Measurements from ENCODE around the gene TMEM225B.
A peak's percentile ranks its signal among the peaks of the same experiment; 100 is the strongest.

Gene TMEM225B

DNA sequence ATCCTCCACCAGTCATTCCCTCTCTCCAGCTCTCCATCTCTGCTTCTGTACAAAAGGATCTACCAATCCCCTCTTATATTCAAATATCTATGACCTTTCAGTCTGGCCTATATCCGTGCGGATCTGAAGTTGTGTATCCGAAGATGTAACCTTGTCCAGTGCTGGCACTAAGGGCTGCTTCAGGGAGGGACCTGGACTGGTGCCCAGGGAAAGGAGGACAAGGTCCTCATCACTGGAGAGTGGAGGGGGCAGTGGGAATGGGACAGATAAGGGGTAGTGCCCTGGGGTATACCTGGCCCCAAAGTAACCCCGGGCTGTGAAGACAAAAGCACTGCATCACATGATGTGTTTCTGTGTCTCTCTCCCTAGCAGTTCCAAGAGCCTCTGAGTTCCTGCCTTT lies 1.8 kb downstream of the TMEM225B start:
- TF ChIP-seq ZFP3 (CRISPR knock-in tag; IDR thresholded peaks at IDR 0.05) (no peak), ZFP30 (CRISPR knock-in tag; IDR thresholded peaks at IDR 0.05) (no peak)
- TF ChIP-seq, protein P1, sequence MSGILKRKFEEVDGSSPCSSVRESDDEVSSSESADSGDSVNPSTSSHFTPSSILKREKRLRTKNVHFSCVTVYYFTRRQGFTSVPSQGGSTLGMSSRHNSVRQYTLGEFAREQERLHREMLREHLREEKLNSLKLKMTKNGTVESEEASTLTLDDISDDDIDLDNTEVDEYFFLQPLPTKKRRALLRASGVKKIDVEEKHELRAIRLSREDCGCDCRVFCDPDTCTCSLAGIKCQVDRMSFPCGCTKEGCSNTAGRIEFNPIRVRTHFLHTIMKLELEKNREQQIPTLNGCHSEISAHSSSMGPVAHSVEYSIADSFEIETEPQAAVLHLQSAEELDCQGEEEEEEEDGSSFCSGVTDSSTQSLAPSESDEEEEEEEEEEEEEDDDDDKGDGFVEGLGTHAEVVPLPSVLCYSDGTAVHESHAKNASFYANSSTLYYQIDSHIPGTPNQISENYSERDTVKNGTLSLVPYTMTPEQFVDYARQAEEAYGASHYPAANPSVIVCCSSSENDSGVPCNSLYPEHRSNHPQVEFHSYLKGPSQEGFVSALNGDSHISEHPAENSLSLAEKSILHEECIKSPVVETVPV (CRISPR knock-in tag; IDR thresholded peaks at IDR 0.05): no peak
- ATAC-seq: no peak

DNA sequence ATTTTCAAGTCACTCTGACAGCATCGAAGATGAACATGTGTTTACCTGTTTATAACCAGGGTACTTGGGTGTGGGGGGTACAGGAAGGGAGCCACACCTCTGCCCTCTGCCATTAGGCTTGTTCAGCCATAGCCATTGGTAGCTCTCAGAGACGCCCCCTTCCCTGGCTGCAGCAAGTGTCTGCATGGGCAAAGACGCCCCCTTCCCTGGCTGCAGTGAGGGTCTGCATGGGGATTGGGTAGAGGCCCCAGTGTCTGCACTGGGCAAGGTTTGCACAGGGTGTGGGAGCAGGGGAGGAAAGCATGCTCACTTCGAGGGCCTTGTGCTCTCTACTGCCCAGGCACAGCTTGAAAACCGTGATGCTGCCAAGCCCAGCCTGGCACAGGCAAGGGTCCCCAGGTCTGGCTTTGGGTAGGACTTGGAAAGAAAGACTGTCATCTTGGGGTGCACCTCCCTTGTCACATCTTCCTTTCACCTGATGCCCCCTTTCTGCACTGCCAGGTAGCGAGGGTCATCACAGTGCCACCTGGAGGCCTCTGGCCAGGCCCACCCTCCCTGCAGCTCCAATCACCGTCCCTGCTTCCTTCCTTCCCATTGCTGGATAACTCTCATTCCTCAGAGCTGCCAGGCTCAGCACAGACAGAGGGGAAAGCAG lies 3.7 kb downstream of the TMEM225B start:
- TF ChIP-seq ESRRG (CRISPR knock-in tag; IDR thresholded peaks at IDR 0.05): no peak
- TF ChIP-seq OSR1 (CRISPR knock-in tag; IDR thresholded peaks at IDR 0.05): no peak
- TF ChIP-seq CSDC2 (CRISPR knock-in tag; IDR thresholded peaks at IDR 0.05): no peak
- TF ChIP-seq ZNF8 (CRISPR knock-in tag; IDR thresholded peaks at IDR 0.05): no peak
- no peak for TF ChIP-seq ARNTL (CRISPR knock-in tag; IDR thresholded peaks at IDR 0.05; ENCODE audit: borderline replicate concordance, low read depth)
- TF ChIP-seq, protein P2, sequence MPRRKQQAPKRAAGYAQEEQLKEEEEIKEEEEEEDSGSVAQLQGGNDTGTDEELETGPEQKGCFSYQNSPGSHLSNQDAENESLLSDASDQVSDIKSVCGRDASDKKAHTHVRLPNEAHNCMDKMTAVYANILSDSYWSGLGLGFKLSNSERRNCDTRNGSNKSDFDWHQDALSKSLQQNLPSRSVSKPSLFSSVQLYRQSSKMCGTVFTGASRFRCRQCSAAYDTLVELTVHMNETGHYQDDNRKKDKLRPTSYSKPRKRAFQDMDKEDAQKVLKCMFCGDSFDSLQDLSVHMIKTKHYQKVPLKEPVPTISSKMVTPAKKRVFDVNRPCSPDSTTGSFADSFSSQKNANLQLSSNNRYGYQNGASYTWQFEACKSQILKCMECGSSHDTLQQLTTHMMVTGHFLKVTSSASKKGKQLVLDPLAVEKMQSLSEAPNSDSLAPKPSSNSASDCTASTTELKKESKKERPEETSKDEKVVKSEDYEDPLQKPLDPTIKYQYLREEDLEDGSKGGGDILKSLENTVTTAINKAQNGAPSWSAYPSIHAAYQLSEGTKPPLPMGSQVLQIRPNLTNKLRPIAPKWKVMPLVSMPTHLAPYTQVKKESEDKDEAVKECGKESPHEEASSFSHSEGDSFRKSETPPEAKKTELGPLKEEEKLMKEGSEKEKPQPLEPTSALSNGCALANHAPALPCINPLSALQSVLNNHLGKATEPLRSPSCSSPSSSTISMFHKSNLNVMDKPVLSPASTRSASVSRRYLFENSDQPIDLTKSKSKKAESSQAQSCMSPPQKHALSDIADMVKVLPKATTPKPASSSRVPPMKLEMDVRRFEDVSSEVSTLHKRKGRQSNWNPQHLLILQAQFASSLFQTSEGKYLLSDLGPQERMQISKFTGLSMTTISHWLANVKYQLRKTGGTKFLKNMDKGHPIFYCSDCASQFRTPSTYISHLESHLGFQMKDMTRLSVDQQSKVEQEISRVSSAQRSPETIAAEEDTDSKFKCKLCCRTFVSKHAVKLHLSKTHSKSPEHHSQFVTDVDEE (CRISPR knock-in tag; IDR thresholded peaks at IDR 0.05): no peak
- TF ChIP-seq, protein P1 (CRISPR knock-in tag; IDR thresholded peaks at IDR 0.05): no peak
- TF ChIP-seq, protein P3, sequence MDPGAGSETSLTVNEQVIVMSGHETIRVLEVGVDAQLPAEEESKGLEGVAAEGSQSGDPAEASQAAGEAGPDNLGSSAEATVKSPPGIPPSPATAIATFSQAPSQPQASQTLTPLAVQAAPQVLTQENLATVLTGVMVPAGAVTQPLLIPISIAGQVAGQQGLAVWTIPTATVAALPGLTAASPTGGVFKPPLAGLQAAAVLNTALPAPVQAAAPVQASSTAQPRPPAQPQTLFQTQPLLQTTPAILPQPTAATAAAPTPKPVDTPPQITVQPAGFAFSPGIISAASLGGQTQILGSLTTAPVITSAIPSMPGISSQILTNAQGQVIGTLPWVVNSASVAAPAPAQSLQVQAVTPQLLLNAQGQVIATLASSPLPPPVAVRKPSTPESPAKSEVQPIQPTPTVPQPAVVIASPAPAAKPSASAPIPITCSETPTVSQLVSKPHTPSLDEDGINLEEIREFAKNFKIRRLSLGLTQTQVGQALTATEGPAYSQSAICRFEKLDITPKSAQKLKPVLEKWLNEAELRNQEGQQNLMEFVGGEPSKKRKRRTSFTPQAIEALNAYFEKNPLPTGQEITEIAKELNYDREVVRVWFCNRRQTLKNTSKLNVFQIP (CRISPR knock-in tag; IDR thresholded peaks at IDR 0.05; ENCODE audit: borderline replicate concordance, low read depth): no peak
- TF ChIP-seq BACH2 (CRISPR knock-in tag; IDR thresholded peaks at IDR 0.05; ENCODE audit: borderline replicate concordance): no peak
- no peak for TF ChIP-seq SNAI2 (CRISPR knock-in tag; IDR thresholded peaks at IDR 0.05)
- no peak for TF ChIP-seq TOX (CRISPR knock-in tag; IDR thresholded peaks at IDR 0.05; ENCODE audit: borderline replicate concordance)
- no peak for TF ChIP-seq ISL1 (CRISPR knock-in tag; IDR thresholded peaks at IDR 0.05)
- TF ChIP-seq, protein P4, sequence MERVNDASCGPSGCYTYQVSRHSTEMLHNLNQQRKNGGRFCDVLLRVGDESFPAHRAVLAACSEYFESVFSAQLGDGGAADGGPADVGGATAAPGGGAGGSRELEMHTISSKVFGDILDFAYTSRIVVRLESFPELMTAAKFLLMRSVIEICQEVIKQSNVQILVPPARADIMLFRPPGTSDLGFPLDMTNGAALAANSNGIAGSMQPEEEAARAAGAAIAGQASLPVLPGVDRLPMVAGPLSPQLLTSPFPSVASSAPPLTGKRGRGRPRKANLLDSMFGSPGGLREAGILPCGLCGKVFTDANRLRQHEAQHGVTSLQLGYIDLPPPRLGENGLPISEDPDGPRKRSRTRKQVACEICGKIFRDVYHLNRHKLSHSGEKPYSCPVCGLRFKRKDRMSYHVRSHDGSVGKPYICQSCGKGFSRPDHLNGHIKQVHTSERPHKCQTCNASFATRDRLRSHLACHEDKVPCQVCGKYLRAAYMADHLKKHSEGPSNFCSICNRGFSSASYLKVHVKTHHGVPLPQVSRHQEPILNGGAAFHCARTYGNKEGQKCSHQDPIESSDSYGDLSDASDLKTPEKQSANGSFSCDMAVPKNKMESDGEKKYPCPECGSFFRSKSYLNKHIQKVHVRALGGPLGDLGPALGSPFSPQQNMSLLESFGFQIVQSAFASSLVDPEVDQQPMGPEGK (CRISPR knock-in tag; IDR thresholded peaks at IDR 0.05; ENCODE audit: borderline replicate concordance): no peak
- TF ChIP-seq ZNF565 (CRISPR knock-in tag; conservative IDR thresholded peaks at IDR 0.05; ENCODE audit: low read depth): no peak
- TF ChIP-seq, protein P5, sequence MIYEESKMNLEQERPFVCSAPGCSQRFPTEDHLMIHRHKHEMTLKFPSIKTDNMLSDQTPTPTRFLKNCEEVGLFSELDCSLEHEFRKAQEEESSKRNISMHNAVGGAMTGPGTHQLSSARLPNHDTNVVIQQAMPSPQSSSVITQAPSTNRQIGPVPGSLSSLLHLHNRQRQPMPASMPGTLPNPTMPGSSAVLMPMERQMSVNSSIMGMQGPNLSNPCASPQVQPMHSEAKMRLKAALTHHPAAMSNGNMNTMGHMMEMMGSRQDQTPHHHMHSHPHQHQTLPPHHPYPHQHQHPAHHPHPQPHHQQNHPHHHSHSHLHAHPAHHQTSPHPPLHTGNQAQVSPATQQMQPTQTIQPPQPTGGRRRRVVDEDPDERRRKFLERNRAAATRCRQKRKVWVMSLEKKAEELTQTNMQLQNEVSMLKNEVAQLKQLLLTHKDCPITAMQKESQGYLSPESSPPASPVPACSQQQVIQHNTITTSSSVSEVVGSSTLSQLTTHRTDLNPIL (CRISPR knock-in tag; IDR thresholded peaks at IDR 0.05; ENCODE audit: low read depth): no peak
- no peak for TF ChIP-seq GLIS3 (CRISPR knock-in tag; IDR thresholded peaks at IDR 0.05)
- no peak for TF ChIP-seq PPARA (CRISPR knock-in tag; IDR thresholded peaks at IDR 0.05; ENCODE audit: borderline replicate concordance)
- peak; percentile 36 for ATAC-seq

DNA sequence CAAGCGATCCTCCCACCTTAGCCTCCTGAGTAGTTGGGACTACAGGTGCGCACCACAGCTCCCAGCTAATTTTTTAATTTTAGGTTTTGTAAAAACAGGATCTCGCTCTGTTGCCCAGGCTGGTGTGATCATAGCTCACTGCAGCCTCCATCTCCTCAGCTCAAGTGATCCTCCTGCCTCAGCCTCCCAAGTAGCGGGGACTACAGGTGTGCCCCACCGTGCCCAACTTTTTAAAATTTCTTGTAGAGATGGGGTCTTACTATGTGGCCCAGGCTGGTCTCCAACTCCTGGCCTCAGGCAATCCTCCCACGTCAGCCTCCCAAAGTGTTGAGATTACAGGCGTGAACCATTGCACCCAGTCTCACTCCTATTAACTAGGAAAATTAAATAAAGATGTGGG lies 7.5 kb downstream of the TMEM225B start:
- no peak for ATAC-seq
- TF ChIP-seq, protein P1 (CRISPR knock-in tag; IDR thresholded peaks at IDR 0.05): no peak
- TF ChIP-seq ZC3H10 (CRISPR knock-in tag; IDR thresholded peaks at IDR 0.05): no peak
- no peak for TF ChIP-seq PPARA (CRISPR knock-in tag; IDR thresholded peaks at IDR 0.05; ENCODE audit: borderline replicate concordance)
- no peak for TF ChIP-seq ZFP30 (CRISPR knock-in tag; IDR thresholded peaks at IDR 0.05)
- TF ChIP-seq ISL1 (CRISPR knock-in tag; IDR thresholded peaks at IDR 0.05): no peak
- no peak for TF ChIP-seq ESRRG (CRISPR knock-in tag; IDR thresholded peaks at IDR 0.05)
- no peak for TF ChIP-seq ZFP3 (CRISPR knock-in tag; IDR thresholded peaks at IDR 0.05)
- no peak for TF ChIP-seq ZNF8 (CRISPR knock-in tag; IDR thresholded peaks at IDR 0.05)
- TF ChIP-seq BACH2 (CRISPR knock-in tag; IDR thresholded peaks at IDR 0.05; ENCODE audit: borderline replicate concordance): no peak
- TF ChIP-seq GLIS3 (CRISPR knock-in tag; IDR thresholded peaks at IDR 0.05): no peak
- TF ChIP-seq OSR1 (CRISPR knock-in tag; IDR thresholded peaks at IDR 0.05): no peak
- TF ChIP-seq, protein P4 (CRISPR knock-in tag; IDR thresholded peaks at IDR 0.05; ENCODE audit: borderline replicate concordance): no peak
- TF ChIP-seq, protein P5 (CRISPR knock-in tag; IDR thresholded peaks at IDR 0.05; ENCODE audit: low read depth): no peak
